ENCODE data around the gene PLEKHG5.

The PLEKHG5 gene

DNA sequence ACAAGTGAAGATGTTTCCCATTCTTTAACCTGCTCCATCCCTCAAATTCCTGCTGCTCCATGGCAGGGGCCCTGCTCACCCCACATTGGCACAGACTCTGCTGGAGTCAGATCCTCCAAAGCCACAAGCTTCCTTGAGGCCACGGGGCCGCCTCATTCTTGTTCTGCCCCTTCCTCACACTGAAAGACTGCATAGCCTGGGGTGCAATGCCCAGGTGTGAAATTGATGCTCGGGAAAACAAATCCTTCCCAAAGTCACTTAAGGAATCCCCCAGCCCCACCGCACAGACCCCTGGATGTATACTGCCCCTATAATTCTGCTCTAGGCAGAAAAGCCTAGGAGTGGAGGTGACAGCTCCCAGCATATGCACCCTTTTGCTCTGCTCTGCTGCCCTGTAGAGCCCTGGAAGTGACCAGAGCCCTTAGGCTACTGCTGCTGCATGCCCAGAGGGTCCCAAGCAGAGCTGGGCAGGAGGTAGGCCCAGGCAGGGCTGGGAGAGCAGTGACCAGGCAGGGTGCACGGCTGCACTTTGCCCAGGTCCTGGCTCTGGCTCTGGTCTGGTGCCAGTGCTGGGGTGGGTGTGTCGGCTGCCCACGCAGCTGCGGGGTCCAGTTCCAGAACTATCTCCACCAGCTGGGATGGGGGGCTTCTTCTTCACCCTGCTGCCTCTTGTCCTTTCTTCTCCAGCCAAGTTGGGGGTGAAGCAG lies 73.4 kb downstream of the PLEKHG5 start:
- TF ChIP-seq, protein P1, sequence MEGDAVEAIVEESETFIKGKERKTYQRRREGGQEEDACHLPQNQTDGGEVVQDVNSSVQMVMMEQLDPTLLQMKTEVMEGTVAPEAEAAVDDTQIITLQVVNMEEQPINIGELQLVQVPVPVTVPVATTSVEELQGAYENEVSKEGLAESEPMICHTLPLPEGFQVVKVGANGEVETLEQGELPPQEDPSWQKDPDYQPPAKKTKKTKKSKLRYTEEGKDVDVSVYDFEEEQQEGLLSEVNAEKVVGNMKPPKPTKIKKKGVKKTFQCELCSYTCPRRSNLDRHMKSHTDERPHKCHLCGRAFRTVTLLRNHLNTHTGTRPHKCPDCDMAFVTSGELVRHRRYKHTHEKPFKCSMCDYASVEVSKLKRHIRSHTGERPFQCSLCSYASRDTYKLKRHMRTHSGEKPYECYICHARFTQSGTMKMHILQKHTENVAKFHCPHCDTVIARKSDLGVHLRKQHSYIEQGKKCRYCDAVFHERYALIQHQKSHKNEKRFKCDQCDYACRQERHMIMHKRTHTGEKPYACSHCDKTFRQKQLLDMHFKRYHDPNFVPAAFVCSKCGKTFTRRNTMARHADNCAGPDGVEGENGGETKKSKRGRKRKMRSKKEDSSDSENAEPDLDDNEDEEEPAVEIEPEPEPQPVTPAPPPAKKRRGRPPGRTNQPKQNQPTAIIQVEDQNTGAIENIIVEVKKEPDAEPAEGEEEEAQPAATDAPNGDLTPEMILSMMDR (IDR thresholded peaks at IDR 0.05; ENCODE audit: borderline replicate concordance, insufficient read depth, low read depth, low read length) = no peak
- no peak overlapping the region for H3K4me3 ChIP-seq (ENCODE audit: low read depth, low read length)

All from GM12875 (cell line).